Endothelial cell (in vitro differentiated cells): ENCODE data around the gene SLC26A2. TPM values are rescaled to one million over a fixed set of nuclear protein-coding genes. Genes with fewer than 3 reads are reported as not detected.

Source experiments
- DNase-seq: peaks from one replicate; pipeline ENCODE4 v3.0.0; 2021; ENCODE audit warnings: low spot score
- H3K27ac Mint-ChIP-seq: one replicate; pipeline ENCODE4 v1.8.0; 2021; ENCODE audit warnings: mixed read lengths, inconsistent platforms; ENCODE audit not compliant: unreplicated experiment
- H3K27me3 Mint-ChIP-seq: one replicate; pipeline ENCODE4 v1.8.0; 2021; ENCODE audit warnings: mild to moderate bottlenecking, moderate library complexity, mixed read lengths, inconsistent platforms; ENCODE audit not compliant: unreplicated experiment
- H3K36me3 Mint-ChIP-seq: one replicate; pipeline ENCODE4 v1.8.0; 2021; ENCODE audit warnings: mild to moderate bottlenecking, low read depth, mixed read lengths, inconsistent platforms; ENCODE audit not compliant: unreplicated experiment
- H3K4me1 Mint-ChIP-seq: one replicate; pipeline ENCODE4 v1.8.0; 2021; ENCODE audit warnings: mild to moderate bottlenecking, mixed read lengths, inconsistent platforms; ENCODE audit not compliant: unreplicated experiment
- H3K4me3 Mint-ChIP-seq: one replicate; pipeline ENCODE4 v1.8.0; 2021; ENCODE audit warnings: mild to moderate bottlenecking, mixed read lengths, inconsistent platforms; ENCODE audit not compliant: unreplicated experiment
- H3K9me3 Mint-ChIP-seq: one replicate; pipeline ENCODE4 v1.8.0; 2021; ENCODE audit warnings: mixed read lengths, inconsistent platforms; ENCODE audit not compliant: unreplicated experiment
- total RNA-seq: library from RNA; stranded (reverse); fragmentation: NEBNext Ultra II Directional; extraction: Animal tissue kit (Norgen Biotek cat#: 25700); gene quantifications from one replicate; pipeline ENCODE4 v1.2.1, GENCODE V29; 2021; ENCODE audit not compliant: unreplicated experiment
- TF ChIP-seq, protein P1 (sequence below): fragments of 200-600 bp; sonication (generic); IDR thresholded peaks from one replicate; pipeline ENCODE4 v1.5.0; 2021; ENCODE audit warnings: antibody characterized with exemption; ENCODE audit not compliant: unreplicated experiment

SLC26A2 gene
- total RNA-seq, 1 donor from 2014 or later = 22.2 TPM

DNA sequence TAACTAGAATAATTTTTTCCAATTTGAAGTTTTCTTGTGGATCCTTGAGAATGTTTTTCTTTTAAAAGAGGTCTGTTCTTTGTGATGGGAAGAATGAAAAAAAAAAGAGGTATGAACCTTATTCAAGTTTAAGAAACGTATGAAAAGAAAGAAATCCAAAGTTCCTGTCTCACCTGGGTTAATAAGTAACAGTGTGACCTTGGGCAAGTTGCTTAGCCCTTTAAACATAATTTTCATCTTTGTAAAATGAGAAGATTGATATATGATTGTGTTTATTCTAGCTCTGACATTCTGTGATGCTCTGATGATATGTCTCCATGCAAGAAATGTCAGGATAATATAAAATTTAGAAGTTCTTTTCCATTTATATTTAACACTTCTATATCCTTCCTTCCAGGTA, 19.3 kb downstream of the SLC26A2 start:
- H3K4me1 Mint-ChIP-seq = no peaks in the 10 kb centered on the region
- H3K36me3 Mint-ChIP-seq = peaks cover 4% of the 10 kb centered on the region
- H3K27ac Mint-ChIP-seq = no peak overlapping the region
- no peak for DNase-seq
- TF ChIP-seq, protein P1, sequence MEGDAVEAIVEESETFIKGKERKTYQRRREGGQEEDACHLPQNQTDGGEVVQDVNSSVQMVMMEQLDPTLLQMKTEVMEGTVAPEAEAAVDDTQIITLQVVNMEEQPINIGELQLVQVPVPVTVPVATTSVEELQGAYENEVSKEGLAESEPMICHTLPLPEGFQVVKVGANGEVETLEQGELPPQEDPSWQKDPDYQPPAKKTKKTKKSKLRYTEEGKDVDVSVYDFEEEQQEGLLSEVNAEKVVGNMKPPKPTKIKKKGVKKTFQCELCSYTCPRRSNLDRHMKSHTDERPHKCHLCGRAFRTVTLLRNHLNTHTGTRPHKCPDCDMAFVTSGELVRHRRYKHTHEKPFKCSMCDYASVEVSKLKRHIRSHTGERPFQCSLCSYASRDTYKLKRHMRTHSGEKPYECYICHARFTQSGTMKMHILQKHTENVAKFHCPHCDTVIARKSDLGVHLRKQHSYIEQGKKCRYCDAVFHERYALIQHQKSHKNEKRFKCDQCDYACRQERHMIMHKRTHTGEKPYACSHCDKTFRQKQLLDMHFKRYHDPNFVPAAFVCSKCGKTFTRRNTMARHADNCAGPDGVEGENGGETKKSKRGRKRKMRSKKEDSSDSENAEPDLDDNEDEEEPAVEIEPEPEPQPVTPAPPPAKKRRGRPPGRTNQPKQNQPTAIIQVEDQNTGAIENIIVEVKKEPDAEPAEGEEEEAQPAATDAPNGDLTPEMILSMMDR = no peak
- H3K4me3 Mint-ChIP-seq = no peak overlapping the region
- peaks cover 1% of the 10 kb centered on the region for H3K27me3 Mint-ChIP-seq
- no peaks in the 10 kb centered on the region for H3K9me3 Mint-ChIP-seq

- no peak overlapping the region for H3K4me3 Mint-ChIP-seq
- peaks cover 4% of the 10 kb centered on the region for H3K36me3 Mint-ChIP-seq
- H3K27ac Mint-ChIP-seq = no peak overlapping the region
- H3K9me3 Mint-ChIP-seq = no peaks in the 10 kb centered on the region
- H3K27me3 Mint-ChIP-seq = peaks cover 1% of the 10 kb centered on the region
- no peak for DNase-seq
- TF ChIP-seq, protein P1 = no peak
- H3K4me1 Mint-ChIP-seq = no peaks in the 10 kb centered on the region
Measured at GRCh38 chr5:149981206-149981605, 20.6 kb downstream of the SLC26A2 start.

- Mint-ChIP-seq H3K4me1 (no peaks in the 10 kb centered on the region), H3K27me3 (peaks cover 1% of the 10 kb centered on the region), H3K27ac (no peak overlapping the region), H3K36me3 (peaks cover 1% of the 10 kb centered on the region), H3K4me3 (no peak overlapping the region), H3K9me3 (no peaks in the 10 kb centered on the region)
- TF ChIP-seq, protein P1 = no peak
- no peak for DNase-seq
Measured at GRCh38 chr5:149982505-149982904, 21.9 kb downstream of the SLC26A2 start.

DNA sequence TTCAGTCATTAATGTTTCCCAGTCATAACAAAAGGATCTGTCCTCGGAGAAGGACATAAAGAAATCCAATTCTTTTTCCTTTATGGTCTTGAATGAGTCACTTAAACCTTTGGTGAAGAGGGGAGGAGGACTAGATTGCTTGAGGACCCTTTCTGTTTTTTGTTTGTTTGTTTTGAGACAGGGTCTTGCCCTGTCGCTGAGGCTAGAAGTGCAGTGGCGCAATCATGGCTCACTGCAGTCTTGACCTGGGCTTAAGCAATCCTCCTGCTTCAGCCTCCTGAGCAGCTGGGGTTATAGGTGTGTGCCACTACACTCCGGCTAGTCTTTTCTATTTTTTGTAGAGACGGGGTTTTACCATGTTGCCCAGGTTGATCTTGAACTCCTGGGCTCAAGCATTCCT, 27.6 kb downstream of the SLC26A2 start:
- Mint-ChIP-seq H3K27me3 (peaks cover 1% of the 10 kb centered on the region), H3K27ac (no peak overlapping the region), H3K9me3 (no peaks in the 10 kb centered on the region), H3K4me3 (no peak overlapping the region), H3K4me1 (peaks cover 16% of the 10 kb centered on the region), H3K36me3 (no peaks in the 10 kb centered on the region)
- TF ChIP-seq, protein P1 = no peak
- DNase-seq = no peak

- DNase-seq = peak; percentile 66
Measured at GRCh38 chr5:149990518-149991376, 30.2 kb downstream of the SLC26A2 start.

More at GRCh38 chr5:149990518-149991376, 30.2 kb downstream of the SLC26A2 start:
- Mint-ChIP-seq H3K27me3 (peaks cover 1% of the 10 kb centered on the region), H3K9me3 (no peaks in the 10 kb centered on the region), H3K36me3 (peaks cover 5% of the 10 kb centered on the region), H3K4me1 (peaks cover 25% of the 10 kb centered on the region), H3K4me3 (no peak overlapping the region), H3K27ac (no peak overlapping the region)
- TF ChIP-seq, protein P1 = peak; percentile 84
